Heart right ventricle (tissue), 16 donors: Measurements from ENCODE around the gene EGFR. TPM values are rescaled to one million over a fixed set of nuclear protein-coding genes. Genes with fewer than 3 reads are reported as not detected.
A peak's percentile ranks its signal among the peaks of the same experiment; 100 is the strongest.

Experiments
- ATAC-seq, 8 donors: fragments of 200-7000 bp; cut with Tn5 transposase; one replicate each; pipeline ENCODE4 v1.9.1; 2020; ENCODE audit warnings: mild to moderate bottlenecking in 8 of 8, moderate library complexity in 8 of 8, moderate number of reproducible peaks in 1 of 8
- DNase-seq, 2 donors: peaks; one replicate each; pipeline ENCODE4 v3.0.0-alpha.2; 2020
- H3K27ac ChIP-seq, 10 donors: fragments of 200-600 bp; sonication (generic) in 2 of 10; one replicate each; pipeline versions ENCODE4 v1.5.0 to v1.8.0; 2020 to 2022; ENCODE audit warnings: mild to moderate bottlenecking in 3 of 10
- H3K27me3 ChIP-seq, 7 donors: fragments of 200-600 bp; one replicate each; pipeline ENCODE4 v1.8.0; 2021 to 2022; ENCODE audit warnings: mild to moderate bottlenecking in 2 of 7
- H3K36me3 ChIP-seq, 9 donors: fragments of 200-600 bp; sonication (generic) in 1 of 9; one replicate each; pipeline versions ENCODE4 v1.5.0 to v1.8.0; 2020 to 2022; ENCODE audit warnings: mild to moderate bottlenecking in 2 of 9
- H3K4me1 ChIP-seq, 9 donors: fragments of 200-600 bp; sonication (generic) in 1 of 9; one replicate each; pipeline versions ENCODE4 v1.5.0 to v1.8.0; 2020 to 2022; ENCODE audit warnings: mild to moderate bottlenecking in 4 of 9
- H3K4me3 ChIP-seq, 10 donors: fragments of 200-600 bp; sonication (generic) in 2 of 10; one replicate each; pipeline versions ENCODE4 v1.5.0 to v1.8.0; 2020 to 2022; ENCODE audit warnings: mild to moderate bottlenecking in 7 of 10, moderate library complexity in 2 of 10
- H3K9me3 ChIP-seq, 11 donors: fragments of 200-600 bp in 10 of 11; sonication (generic) in 2 of 11; one replicate each; pipeline versions ENCODE4 v1.5.0 to v1.8.0; 2013 to 2022; ENCODE audit warnings: mild to moderate bottlenecking in 2 of 11, control low read depth in 1 of 11, moderate library complexity in 1 of 11
- WGBS, 2 donors: extraction: QIAGEN DNeasy Blood & Tissue Kit; methylation state at CpG; one replicate each; pipeline ENCODE4 v1.1.7; 2013; ENCODE audit warnings: inconsistent platforms in 1 of 2; 5-methylcytosine and 5-hydroxymethylcytosine counted together
- intact Hi-C, 10 donors: fragments of 100-400 bp; cut with DNase I; formaldehyde crosslinking; loops; one replicate each; pipeline versions ENCODE4 v1.11.1 to v1.14.2; 2022
- polyA plus RNA-seq, 2 donors: library from polyadenylated mRNA; stranded (reverse); fragments of 200-250 nt; gene quantifications; one replicate each; pipeline ENCODE4 v1.2.3, GENCODE V29; 2013
- total RNA-seq, 10 donors: library from RNA; stranded (reverse); fragmentation: NEBNext Ultra II Directional in 3 of 10; extraction: Animal tissue kit (Norgen Biotek cat#: 25700) in 3 of 10; gene quantifications; one replicate each; pipeline versions ENCODE4 v1.2.1 to v1.2.4, GENCODE V29; 2021 to 2023
- TF ChIP-seq, protein P1 (sequence below), 9 donors: fragments of 200-600 bp; sonication (generic) in 2 of 9; IDR thresholded peaks; one replicate each; pipeline versions ENCODE4 v1.5.0 to v1.8.0; 2021 to 2022; ENCODE audit warnings: antibody characterized with exemption in 9 of 9, mild to moderate bottlenecking in 5 of 9, moderate library complexity in 1 of 9
- donor health status: Arrhythmogenic right ventricular cardiomyopathy.
- donor health status: ischemic (EF 13 %, LVEDD 7.1; RV severe dilation, severe dysfunction).
- donor health status: healthy with polysubstance abuse.
- donor health status: DM: no; HTN: yes; CAD: no.
- donor health status: DM: no; HTN: no; CAD: no.
- donor health status: ischemic (EF 25% LVEDD 6.9; RV normal size, moderate dysfunction).
- donor health status: ischemic (EF 25% LVEDD 5.7; RV mildly dilated, moderate dysfunction).
- donor health status: healthy.
- donor health status: DM: yes; HTN: yes; CAD: no.
- donor health status: Ischemic cardiomyopathy.
- donor health status: ischemic (EF 35%, LVEDD 5.7; RV mildly dilated, moderate dysfunction).
- donor health status: nonischemic (EF 11% LVEDD 7.7; RV severe dilation, severe dysfunction).
- donor health status: DM: yes; HTN: yes; CAD: no.
- donor health status: PGD.
- donor health status: ischemic (EF 29% LVEDD 5.4; RV normal size, mild dysfunction).
- donor health status: nonischemic (EF 23%, LVEDD 6.1; RV moderate dilation, normal function).

The EGFR gene
- total and polyA plus RNA-seq, 12 donors, result 1.9 to 13.5 (median 7.6) TPM

DNA sequence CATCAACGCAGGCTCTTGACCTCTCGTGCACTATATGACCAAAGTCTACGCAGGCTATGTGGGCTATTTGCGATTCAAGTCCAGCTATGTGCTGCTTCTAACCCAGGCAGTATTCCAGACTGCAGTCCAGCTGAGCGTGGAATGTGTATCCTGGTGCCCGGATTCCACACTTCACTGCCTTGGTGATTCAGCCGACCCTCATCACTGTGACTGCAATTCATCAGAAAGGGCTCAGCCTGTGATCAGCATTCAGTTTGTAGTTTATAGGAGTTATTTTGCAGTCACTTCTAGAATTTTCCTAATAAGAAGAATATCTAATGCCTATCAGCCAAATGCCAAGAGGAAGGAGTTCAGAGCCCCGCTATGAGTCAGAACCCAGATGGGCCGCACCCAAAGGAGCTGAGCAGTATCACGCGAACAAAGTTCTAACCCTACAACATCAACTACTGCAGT is 226.5 kb downstream of the EGFR start:
- intact Hi-C loops, result loop anchor here in 2 of 10 donors (10.0 kb wide), 2 partner anchors 220 to 400 kb away; no protein-coding TSS in a partner anchor
- DNase-seq, result no peak
- Histone ChIP-seq H3K4me1 (no peaks in the 10 kb centered on the region), H3K36me3 (no peaks in the 10 kb centered on the region), H3K27me3 (peaks cover 0 to 3% (median 0%) of the 10 kb centered on the region in 7 donors), H3K9me3 (no peaks in the 10 kb centered on the region), H3K4me3 (no peak overlapping the region), H3K27ac (no peak overlapping the region)
- 82 to 91% methylated on average over 11 of the region's 11 CpGs for WGBS, 2 donors
- TF ChIP-seq, protein P1, sequence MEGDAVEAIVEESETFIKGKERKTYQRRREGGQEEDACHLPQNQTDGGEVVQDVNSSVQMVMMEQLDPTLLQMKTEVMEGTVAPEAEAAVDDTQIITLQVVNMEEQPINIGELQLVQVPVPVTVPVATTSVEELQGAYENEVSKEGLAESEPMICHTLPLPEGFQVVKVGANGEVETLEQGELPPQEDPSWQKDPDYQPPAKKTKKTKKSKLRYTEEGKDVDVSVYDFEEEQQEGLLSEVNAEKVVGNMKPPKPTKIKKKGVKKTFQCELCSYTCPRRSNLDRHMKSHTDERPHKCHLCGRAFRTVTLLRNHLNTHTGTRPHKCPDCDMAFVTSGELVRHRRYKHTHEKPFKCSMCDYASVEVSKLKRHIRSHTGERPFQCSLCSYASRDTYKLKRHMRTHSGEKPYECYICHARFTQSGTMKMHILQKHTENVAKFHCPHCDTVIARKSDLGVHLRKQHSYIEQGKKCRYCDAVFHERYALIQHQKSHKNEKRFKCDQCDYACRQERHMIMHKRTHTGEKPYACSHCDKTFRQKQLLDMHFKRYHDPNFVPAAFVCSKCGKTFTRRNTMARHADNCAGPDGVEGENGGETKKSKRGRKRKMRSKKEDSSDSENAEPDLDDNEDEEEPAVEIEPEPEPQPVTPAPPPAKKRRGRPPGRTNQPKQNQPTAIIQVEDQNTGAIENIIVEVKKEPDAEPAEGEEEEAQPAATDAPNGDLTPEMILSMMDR (IDR thresholded peaks at IDR 0.05), result no peak
- ATAC-seq, result peak in 2 of 8 donors; percentile 37 to 51

DNA sequence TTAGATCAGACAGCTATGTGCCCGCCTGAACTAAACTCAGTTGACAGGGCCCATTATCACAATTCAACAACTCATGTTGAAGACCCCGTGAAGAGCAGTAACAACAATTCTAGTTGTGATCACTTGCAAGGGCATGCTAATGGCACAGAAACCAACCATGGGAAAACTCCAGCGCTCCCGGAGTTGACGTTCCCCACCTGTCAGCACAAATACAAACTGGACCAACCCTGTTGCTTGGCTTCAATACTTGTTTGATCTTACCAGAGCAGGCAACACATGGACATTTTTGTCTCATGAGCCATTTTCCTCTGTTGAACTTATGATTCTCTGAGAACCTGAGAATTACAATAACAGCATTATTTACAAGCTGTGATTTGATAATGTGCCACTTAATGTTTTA is 227.4 kb downstream of the EGFR start:
- 88% methylated on average over 5 of the region's 5 CpGs for WGBS, 2 donors

DNA sequence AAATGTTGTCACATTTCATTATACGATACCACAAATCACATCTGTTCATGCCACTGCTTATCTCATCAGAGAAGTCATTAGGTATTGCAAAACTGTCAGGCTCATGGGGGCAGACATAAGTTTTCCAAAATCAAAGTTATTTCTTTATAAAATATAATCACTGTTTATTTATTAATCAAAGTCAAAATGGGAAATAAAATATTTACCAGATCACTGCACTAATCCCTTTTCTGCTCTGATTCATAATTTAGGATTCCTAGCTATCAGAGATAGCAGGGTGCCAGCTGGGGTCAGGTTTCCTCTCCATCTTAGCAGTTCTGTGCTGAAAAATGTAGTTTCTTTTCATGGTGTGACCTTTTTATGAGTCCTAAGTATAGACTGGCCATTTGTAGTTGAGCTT is 228.6 kb downstream of the EGFR start:
- Histone ChIP-seq H3K4me3 (no peak overlapping the region), H3K9me3 (no peaks in the 10 kb centered on the region), H3K4me1 (no peaks in the 10 kb centered on the region), H3K27ac (no peak overlapping the region), H3K36me3 (no peaks in the 10 kb centered on the region), H3K27me3 (peaks cover 0 to 8% (median 0%) of the 10 kb centered on the region in 7 donors)
- 79 to 90% methylated on average over 1 of the region's 1 CpG for WGBS, 2 donors
- intact Hi-C loops, result loop anchor here in 2 of 10 donors (10.0 kb wide), 2 partner anchors 223 to 403 kb away; no protein-coding TSS in a partner anchor
- TF ChIP-seq, protein P1 (IDR thresholded peaks at IDR 0.05), result no peak
- DNase-seq (no peak), ATAC-seq (no peak)

More for the DNA sequence above, 227.4 kb downstream of the EGFR start:
- no peak overlapping the region for H3K4me3 ChIP-seq
- H3K27ac ChIP-seq, result no peak overlapping the region
- H3K9me3 ChIP-seq, result no peaks in the 10 kb centered on the region
- H3K36me3 ChIP-seq, result no peaks in the 10 kb centered on the region
- no peaks in the 10 kb centered on the region for H3K4me1 ChIP-seq
- H3K27me3 ChIP-seq, result peaks cover 0 to 3% (median 0%) of the 10 kb centered on the region in 7 donors
- intact Hi-C loops, result loop anchor here in 2 of 10 donors (10.0 kb wide), 2 partner anchors 221 to 401 kb away; no protein-coding TSS in a partner anchor
- ATAC-seq, result no peak
- TF ChIP-seq, protein P1 (IDR thresholded peaks at IDR 0.05), result no peak
- no peak for DNase-seq

DNA sequence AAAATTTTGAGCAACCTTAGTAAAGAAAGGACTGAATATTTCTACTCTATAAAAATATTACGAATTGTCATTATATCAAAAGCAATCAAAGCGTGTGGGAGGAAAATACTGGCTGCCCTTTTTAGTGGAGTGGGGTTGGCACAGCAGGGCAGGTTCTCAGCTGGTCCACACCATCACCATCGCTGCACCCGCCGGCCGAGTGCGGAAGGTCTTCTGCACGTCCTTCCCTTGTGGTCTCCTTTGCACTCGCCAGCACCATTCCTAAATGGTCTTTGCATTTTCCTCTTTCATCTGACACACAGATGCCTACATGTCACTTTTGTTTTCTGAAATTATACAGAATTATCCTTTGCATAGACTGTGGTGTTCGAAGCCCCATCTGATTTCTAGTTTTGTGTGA is 229.7 kb downstream of the EGFR start:
- ATAC-seq, result no peak
- intact Hi-C loops, result loop anchor here in 2 of 10 donors (10.0 kb wide), 2 partner anchors 224 to 404 kb away; no protein-coding TSS in a partner anchor
- DNase-seq, result no peak
- no peaks in the 10 kb centered on the region for H3K4me1 ChIP-seq
- no peak overlapping the region for H3K27ac ChIP-seq
- H3K27me3 ChIP-seq, result peaks cover 0 to 19% (median 9%) of the 10 kb centered on the region in 7 donors
- H3K9me3 ChIP-seq, result no peaks in the 10 kb centered on the region
- no peaks in the 10 kb centered on the region for H3K36me3 ChIP-seq
- TF ChIP-seq, protein P1 (IDR thresholded peaks at IDR 0.05), result no peak
- H3K4me3 ChIP-seq, result no peak overlapping the region
- 94 to 95% methylated on average over 10 of the region's 10 CpGs for WGBS, 2 donors
